ENCODE measurements around the gene PANX2.

The PANX2 gene

DNA sequence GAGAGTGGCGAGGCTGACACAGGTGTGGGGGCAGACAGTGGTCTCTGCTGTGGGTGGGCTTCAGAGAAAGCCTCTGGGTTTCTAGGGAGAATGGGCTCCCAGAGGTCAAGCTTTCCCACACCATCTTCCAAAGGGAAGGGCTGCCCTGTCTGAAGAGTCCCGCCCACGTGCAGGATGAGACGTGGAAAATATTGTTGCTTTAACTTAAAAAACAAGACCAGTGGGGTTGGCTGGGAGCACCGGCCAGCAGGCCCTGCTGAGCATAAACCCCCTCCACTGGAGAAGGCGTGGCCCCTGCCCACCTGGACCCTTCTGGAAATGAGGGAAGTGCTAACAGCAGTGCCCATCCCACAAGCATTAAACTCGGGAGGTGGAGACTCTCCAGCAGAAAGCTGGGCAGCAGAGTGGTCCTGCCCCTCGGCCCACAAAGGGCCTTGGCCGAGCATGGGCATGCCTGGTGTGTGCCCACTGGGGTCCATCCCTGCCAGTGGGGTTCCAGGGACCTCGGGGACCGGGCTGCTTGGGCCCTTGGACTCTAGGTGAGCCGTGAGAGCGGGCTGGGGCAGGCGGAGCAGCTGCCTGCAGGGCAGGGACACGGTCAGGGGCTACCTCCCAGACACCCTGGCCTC is 45.6 kb downstream of the PANX2 start:
- DNase-seq (ENCODE audit: low read depth) = no peak

DNA sequence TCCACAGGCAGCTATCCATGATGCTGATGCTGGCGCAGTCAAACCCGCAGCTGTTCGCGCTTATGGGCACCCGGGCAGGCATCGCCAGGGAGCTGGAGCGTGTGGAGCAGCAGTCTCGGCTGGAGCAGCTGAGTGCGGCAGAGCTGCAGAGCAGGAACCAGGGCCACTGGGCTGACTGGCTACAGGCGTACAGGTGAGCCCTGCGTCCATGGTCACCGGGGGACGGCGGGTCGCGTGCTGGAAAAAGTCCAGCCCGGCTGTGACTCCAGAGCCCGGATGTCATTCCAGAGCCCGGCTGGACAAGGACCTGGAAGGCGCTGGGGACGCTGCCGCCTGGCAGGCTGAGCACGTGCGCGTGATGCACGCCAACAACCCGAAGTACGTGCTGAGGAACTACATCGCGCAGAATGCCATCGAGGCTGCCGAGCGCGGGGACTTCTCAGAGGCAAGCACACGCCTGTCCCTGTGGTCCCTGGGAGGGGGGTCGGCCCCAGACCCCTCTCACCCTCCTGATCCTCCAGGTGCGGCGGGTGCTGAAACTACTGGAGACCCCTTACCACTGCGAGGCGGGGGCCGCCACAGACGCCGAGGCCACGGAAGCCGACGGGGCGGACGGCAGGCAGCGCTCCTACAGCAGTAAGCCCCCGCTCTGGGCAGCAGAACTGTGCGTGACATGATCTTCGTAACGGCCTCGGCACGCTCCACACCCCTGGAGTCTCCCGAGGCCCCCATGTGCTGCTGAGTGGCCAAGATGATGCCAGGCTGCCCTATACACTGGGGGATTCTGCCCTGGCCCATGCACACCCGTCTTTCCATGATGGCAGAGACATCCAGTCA is 46.4 kb downstream of the PANX2 start:
- no peak for DNase-seq (ENCODE audit: low read depth)

GRCh38 chr22:50217543-50218152 is 47.1 kb downstream of the PANX2 start:
- no peak for DNase-seq (ENCODE audit: low read depth)

GRCh38 chr22:50218153-50218995 is 47.8 kb downstream of the PANX2 start:
- DNase-seq (ENCODE audit: low read depth) = no peak

DNA sequence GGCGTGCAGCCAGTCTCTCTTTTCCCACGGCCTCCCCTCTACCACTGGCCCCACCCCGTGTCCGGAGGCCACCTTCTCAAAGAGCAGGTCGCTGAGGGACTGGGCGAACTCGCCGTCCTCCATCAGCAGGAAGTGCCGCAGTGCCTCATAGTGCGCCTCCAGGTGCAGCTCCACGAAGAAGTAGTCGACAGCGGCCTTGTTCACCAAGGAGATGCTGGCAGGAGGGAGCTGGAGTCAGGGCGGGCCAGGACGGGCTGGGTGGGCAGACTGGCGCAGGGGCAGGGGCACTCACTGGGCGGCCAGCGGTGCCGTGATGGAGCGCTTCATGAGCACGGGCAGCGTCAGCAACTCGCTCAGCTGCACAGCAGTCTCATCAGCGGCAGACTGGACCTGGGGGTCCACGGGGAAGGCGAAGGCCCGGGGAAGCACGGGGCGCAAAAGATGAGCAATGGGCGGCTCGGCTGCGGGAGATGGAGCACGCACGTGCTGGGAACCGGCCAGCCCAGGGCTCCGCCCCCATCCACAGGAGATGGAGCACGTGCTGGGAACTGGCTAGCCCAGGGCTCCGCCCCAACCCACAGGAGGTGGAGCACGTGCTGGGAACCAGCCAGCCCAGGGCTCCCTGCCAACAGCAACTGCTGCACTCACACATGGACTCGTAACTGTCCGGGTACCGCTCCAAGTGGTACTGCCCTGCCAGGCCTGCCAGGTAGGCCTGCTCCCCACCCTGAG is 48.6 kb downstream of the PANX2 start:
- peak; percentile 66 for DNase-seq (ENCODE audit: low read depth)

GRCh38 chr22:50219800-50220602 is 49.5 kb downstream of the PANX2 start:
- no peak for DNase-seq (ENCODE audit: low read depth)

GRCh38 chr22:50220603-50221409 is 50.3 kb downstream of the PANX2 start:
- no peak for DNase-seq (ENCODE audit: low read depth)

DNA sequence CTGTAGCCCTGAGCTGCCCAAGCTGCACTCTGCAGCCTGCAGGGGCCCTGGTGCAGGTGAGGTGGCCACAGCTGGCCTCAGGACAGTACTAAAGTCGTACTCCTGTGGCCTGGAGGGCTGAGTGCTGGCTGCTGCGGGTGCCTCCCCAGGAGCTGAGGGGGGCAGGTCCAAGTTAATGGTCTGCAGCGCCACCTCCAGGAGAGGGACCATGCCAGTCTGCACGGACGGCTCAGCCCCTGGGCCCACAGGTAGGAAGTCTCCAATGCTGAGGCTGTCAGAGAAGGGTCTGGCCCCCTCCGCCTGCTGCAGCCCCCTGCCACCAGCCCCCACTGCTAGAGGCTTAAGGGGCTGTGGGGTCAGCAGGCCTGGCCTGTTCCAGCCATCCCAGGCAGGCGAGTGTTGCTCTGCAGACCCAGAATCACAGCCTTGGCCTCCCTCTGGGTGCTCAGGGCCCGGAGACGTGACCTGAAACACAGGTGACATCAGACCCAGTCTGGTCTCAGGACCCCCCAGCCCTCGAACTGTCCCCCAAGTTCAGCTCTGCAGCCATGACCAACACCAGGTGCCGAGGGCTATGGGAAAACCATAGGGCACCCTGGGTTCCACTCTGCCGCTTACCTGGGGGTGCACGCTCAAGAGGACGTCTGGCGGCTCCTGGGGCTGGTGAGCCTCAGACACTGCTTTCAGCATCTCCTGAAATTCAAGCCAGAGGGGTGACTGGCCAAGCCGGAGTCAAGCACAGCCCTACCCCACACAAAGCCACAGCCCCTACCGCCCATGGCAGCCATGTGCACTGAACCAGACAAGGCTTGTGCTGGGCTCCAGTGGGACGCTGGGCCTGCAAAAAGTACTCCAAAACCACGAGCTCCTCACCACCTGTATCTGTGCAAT is 51.1 kb downstream of the PANX2 start:
- no peak for DNase-seq (ENCODE audit: low read depth)

DNA sequence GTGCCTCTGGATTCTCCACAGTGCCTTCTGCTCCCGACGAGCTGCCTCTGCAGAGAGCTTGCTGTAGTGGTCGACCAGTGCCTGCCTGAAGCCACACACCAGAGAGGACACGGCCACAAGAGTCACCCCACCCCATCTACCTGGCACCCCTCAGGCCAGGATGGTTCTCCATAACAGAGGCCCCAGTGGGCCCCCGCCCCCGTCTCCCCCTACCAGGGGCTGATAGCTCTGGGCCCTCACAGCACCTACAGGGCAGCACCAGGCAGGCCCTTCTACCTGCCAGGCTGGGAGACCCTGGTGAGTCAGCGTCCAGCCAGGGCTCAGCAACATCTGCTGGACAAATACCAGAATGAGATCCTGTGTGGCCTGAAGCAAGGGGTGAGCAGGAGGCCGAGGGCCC is 52.0 kb downstream of the PANX2 start:
- DNase-seq (ENCODE audit: low read depth) = no peak

DNA sequence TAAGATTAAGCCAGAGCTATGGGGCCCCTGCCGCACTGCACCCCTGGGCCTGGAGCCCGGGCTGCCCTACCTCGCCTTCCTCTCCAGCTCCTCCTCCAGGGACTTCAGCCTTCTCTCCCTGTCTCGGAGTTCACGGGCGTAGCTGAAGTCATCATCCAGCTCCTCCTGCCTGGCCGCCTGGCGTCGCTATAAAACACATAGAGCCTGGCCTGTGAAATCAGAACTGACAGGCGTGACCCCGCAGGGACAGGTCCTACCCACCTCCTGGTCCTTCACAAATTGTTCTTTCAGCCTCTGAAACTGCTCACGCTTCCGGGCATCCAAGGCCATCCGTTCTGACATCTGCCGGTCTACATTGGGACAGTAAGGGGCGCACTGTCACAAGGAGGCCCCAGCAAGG is 53.5 kb downstream of the PANX2 start:
- DNase-seq (ENCODE audit: low read depth) = no peak

DNA sequence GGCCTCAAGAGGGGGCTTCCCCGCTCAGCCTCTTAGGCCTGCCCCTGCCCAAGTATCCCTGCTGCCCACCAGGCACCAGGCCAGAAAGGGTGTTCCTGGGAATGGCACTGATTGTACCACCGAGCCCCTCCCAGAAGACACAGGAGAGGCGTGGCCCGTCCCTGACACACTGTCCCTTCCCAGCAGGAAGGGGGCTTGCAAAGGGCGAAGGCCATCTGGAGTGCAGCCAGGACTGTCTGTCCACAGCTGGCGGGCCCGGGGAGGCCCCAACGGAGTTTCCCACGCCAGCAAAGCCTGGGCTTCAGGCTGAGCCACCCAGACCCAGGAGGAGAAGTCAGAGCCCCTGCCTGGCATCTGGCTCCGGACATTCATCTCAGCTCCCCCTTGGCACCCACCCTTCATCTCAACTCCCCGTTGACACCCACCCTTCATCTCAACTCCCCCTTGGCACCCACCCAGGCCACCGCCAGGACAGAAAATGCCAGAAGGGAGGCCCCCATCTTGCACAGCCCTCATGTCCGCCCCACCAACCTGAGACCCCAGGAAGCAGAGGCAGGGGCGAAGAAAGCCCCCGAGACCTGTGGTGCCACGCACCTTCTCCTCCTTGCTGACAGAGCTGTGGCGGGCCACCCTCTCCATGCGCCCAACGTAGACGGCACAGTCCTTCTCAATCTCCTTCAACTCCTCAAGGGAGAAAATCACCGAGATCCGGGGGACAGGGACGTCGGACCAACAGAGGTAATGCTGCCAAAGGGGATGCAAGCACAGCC is 54.9 kb downstream of the PANX2 start:
- no peak for DNase-seq (ENCODE audit: low read depth)

GRCh38 chr22:50226063-50226874 is 55.7 kb downstream of the PANX2 start:
- DNase-seq (ENCODE audit: low read depth) = no peak

GRCh38 chr22:50226875-50227165 is 56.3 kb downstream of the PANX2 start:
- no peak for DNase-seq (ENCODE audit: low read depth)

DNA sequence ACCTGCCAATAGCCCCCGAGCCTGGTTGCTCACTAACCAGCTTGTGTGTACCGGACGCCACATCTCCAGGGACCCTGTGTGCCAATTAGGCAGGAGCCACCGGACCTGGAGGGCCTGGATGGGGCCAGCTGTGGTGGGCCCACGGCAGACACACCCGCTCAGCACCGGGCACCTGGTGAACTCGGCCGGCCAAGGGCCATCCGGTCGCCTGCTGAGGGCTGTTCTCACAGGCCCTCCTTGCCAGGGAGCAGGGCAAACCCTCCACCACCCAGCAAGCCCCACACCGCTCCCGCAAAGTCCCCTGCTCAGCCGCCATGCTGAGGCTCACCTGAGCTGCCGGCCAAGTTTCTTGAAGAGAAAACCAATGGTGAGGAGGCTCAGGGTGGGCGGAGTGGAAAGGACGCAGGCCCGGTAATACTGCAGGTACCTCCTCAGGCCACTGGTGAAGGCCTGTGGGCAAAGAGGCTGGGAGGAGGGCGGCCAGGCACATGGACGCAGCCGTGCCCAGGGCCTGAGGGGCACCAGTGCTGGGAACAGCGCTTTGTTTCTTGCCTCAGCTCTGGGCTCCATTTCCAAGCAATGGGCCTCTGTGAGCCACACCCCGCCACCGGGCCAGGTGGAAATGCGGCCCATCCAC is 57.2 kb downstream of the PANX2 start:
- DNase-seq (ENCODE audit: low read depth) = no peak

DNA sequence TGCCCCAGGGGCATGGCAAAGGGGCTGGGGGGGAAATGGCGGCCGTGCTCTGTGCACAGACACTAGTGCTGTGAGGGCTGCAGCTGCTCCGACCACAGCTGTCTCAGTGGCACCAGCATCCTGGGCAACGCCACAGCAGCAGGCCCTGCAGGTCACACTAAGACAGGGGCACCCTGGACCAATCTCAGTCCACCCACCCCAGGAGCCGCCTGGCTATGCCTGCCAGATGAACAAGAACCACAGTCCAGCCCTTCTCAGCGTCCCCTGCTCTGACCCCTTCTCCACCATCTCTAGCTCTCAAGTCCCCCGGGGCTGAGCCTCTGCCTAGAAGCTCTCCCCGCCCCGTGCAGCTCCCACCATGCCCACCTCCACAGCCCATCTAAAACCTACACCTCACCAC is 57.8 kb downstream of the PANX2 start:
- DNase-seq (ENCODE audit: low read depth) = no peak

DNA sequence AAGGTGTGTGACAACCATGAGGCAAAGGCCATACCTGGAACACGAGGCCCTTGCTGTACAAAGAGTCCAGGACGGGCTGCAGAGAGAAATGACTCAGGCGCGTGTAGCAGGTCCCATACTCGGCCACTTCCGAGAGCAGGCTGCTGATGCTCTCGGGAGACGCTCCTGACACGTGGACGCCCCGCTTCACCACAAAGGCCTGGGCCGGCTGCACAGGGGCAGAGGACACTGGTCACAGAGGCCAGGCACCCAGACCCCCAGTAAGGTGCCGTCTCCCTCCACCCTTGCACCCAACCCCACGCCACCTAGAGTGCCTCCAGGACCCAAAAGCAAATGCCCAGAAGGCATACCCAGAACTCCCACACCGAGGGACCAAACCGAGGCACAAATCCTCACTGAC is 58.8 kb downstream of the PANX2 start:
- DNase-seq (ENCODE audit: low read depth) = no peak

All from fibroblast of gingiva (primary cell).